K562 (cell line): Measurements from ENCODE around the gene ID1. TPM values are rescaled to one million over a fixed set of nuclear protein-coding genes. Genes with fewer than 3 reads are reported as not detected.

Experiments used
- ADNP ChIP-seq: fragments of 200-800 bp; sonication (Bioruptor generic); IDR thresholded peaks from 2 replicates; pipeline ENCODE4 v1.6.1; 2016; ENCODE audit warnings: missing genetic modification characterization, missing compliant biosample characterization
- AFF4 ChIP-seq: sonication (generic); formaldehyde crosslinking; IDR thresholded peaks from 2 replicates; pipeline ENCODE4 v1.8.0; 2023; ENCODE audit warnings: mild to moderate bottlenecking, missing genetic modification reagents
- CAMTA2 ChIP-seq: fragments of 250-450 bp; sonication (Bioruptor Pico); conservative IDR thresholded peaks from 2 replicates; pipeline ENCODE4 v1.5.1; 2022
- CC2D1A ChIP-seq: fragments of 450-650 bp; IDR thresholded peaks from 2 replicates; pipeline ENCODE4 v1.6.1; 2017; ENCODE audit warnings: mild to moderate bottlenecking
- ILF3 ChIP-seq: fragments of 450-650 bp; IDR thresholded peaks from 2 replicates; pipeline ENCODE4 v1.6.1; 2018; ENCODE audit warnings: antibody characterized with exemption, mild to moderate bottlenecking, moderate library complexity, borderline replicate concordance
- IRF1 ChIP-seq: sonication (generic); formaldehyde crosslinking; IDR thresholded peaks from 2 replicates; pipeline ENCODE4 v1.8.0; 2022; ENCODE audit warnings: missing genetic modification reagents, mild to moderate bottlenecking, borderline replicate concordance
- REST ChIP-seq, 2 experiments: fragments of 450-650 bp; formaldehyde crosslinking in 1 of 2; IDR thresholded peaks; 2 replicates each; pipeline versions ENCODE4 v1.4.0 to v1.6.1; 2014 to 2020; ENCODE audit warnings: mild to moderate bottlenecking in 2 of 2, borderline replicate concordance in 1 of 2, low read depth in 1 of 2
- RFX1 ChIP-seq: fragments of 450-650 bp; IDR thresholded peaks from 2 replicates; pipeline ENCODE4 v1.6.1; 2016; ENCODE audit warnings: mild to moderate bottlenecking, moderate library complexity
- SIRT6 ChIP-seq: IDR thresholded peaks from one replicate; pipeline ENCODE4 v1.6.1; 2012; ENCODE audit warnings: low read depth, mild to moderate bottlenecking, control low read depth, inconsistent platforms, low read length, moderate library complexity
- TBP ChIP-seq: optimal IDR thresholded peaks from 2 replicates; pipeline ENCODE3; 2011; ENCODE audit warnings: low read depth, low read length, improper control_type of control experiment
- ZBTB26 ChIP-seq: fragments of 450-650 bp; formaldehyde crosslinking; IDR thresholded peaks from 2 replicates; pipeline ENCODE4 v1.4.0; 2022; ENCODE audit warnings: missing genetic modification characterization
- ZNF146 ChIP-seq: IDR thresholded peaks from one replicate; pipeline ENCODE4 v1.6.1; 2018; ENCODE audit warnings: missing compliant biosample characterization; ENCODE audit not compliant: unreplicated experiment
- polyA plus RNA-seq, 8 experiments: library from polyadenylated mRNA; depleted of rRNA in 4 of 8; stranded (reverse) in 5 of 8; unstranded in 3 of 8; fragments of >200 nt; fragmentation: Nextera tagmentation in 2 of 8; fragmentation: Illumina TruSeq in 1 of 8; extraction: Ambion mirVana in 2 of 8; extraction: Trizol in 1 of 8; gene quantifications; 2 replicates each; pipeline versions ENCODE4 v1.2.1 to v1.2.3, GENCODE V29; 2011 to 2014; ENCODE audit warnings: inconsistent platforms in 1 of 8, missing spikeins in 1 of 8
- total RNA-seq, 7 experiments: library from RNA; depleted of rRNA in 6 of 7; stranded (reverse); fragments of >200 nt in 6 of 7; fragmentation: Illumina TruSeq in 2 of 7; extraction: Trizol in 2 of 7; gene quantifications; 2 replicates each; pipeline versions ENCODE4 v1.2.1 to v1.2.3, GENCODE V29; 2011 to 2021; ENCODE audit warnings: low replicate concordance in 1 of 7

The ID1 gene
- total and polyA plus RNA-seq, 9 of the 15 experiments (the other 6 are each of a cell fraction or from before 2014, with no cell fraction given), result 1.4 to 358 (median 65.0) TPM

- TF ChIP-seq REST (IDR thresholded peaks at IDR 0.05; ENCODE audit: borderline replicate concordance) (no peak), REST (CRISPR knock-in tag; IDR thresholded peaks at IDR 0.05; ENCODE audit: low read depth) (0 out of 2 replicates have a peak, but pooled peaks have one; percentile 36), ADNP (tag) (no peak), AFF4 (CRISPR knock-in tag) (peak; percentile 83), ZBTB26 (CRISPR knock-in tag) (peak; percentile 89), ZNF146 (CRISPR knock-in tag) (no peak), SIRT6 (peak; percentile 87), CAMTA2 (CRISPR knock-in tag) (peak; percentile 53), ILF3 (0 out of 2 replicates have a peak, but pooled peaks have one; percentile 12), RFX1 (no peak), IRF1 (no peak), TBP (no peak), CC2D1A (peak; percentile 56; the same call in 1 of the 2 replicates)
- TF ChIP-seq, all 486 proteins: peak for 156
These were observed 1.9 kb downstream of the ID1 start (continued) for GRCh38 chr20:31606804-31607639.
